ENCODE data around the gene ZNF358.

The ZNF358 gene

GRCh38 chr19:7522923-7523667, 7.2 kb downstream of the ZNF358 start:
- no peak for DNase-seq (ENCODE audit: low spot score)
- TF ChIP-seq CTCF (IDR thresholded peaks at IDR 0.05; ENCODE audit: borderline replicate concordance, control extremely low read depth, extremely low read depth, insufficient read depth, missing control alignments) = no peak
- in situ Hi-C loops (cut with MboI; ENCODE audit: low sequenced_read_pairs, unreplicated experiment) = no loop called here

GRCh38 chr19:7524523-7524922, 8.6 kb downstream of the ZNF358 start:
- in situ Hi-C loops (cut with MboI; ENCODE audit: low sequenced_read_pairs, unreplicated experiment) = no loop called here
- TF ChIP-seq CTCF (IDR thresholded peaks at IDR 0.05; ENCODE audit: borderline replicate concordance, control extremely low read depth, extremely low read depth, insufficient read depth, missing control alignments) = no peak
- no peak for DNase-seq (ENCODE audit: low spot score)

- no peak for TF ChIP-seq CTCF (IDR thresholded peaks at IDR 0.05; ENCODE audit: borderline replicate concordance, control extremely low read depth, extremely low read depth, insufficient read depth, missing control alignments)
- in situ Hi-C loops (cut with MboI; ENCODE audit: low sequenced_read_pairs, unreplicated experiment) = no loop called here
- no peak for DNase-seq (ENCODE audit: low spot score)
Measured at GRCh38 chr19:7524992-7525739, 9.3 kb downstream of the ZNF358 start.

- no peak for TF ChIP-seq CTCF (IDR thresholded peaks at IDR 0.05; ENCODE audit: borderline replicate concordance, control extremely low read depth, extremely low read depth, insufficient read depth, missing control alignments)
- in situ Hi-C loops (cut with MboI; ENCODE audit: low sequenced_read_pairs, unreplicated experiment) = no loop called here
- no peak for DNase-seq (ENCODE audit: low spot score)
Measured at GRCh38 chr19:7526059-7526929, 10.4 kb downstream of the ZNF358 start.

- in situ Hi-C loops (cut with MboI; ENCODE audit: low sequenced_read_pairs, unreplicated experiment) = no loop called here
- TF ChIP-seq CTCF (IDR thresholded peaks at IDR 0.05; ENCODE audit: borderline replicate concordance, control extremely low read depth, extremely low read depth, insufficient read depth, missing control alignments) = no peak
- no peak for DNase-seq (ENCODE audit: low spot score)
Measured at GRCh38 chr19:7527516-7528191, 11.8 kb downstream of the ZNF358 start.

GRCh38 chr19:7528192-7528519, 12.3 kb downstream of the ZNF358 start:
- no peak for DNase-seq (ENCODE audit: low spot score)
- no peak for TF ChIP-seq CTCF (IDR thresholded peaks at IDR 0.05; ENCODE audit: borderline replicate concordance, control extremely low read depth, extremely low read depth, insufficient read depth, missing control alignments)
- in situ Hi-C loops (cut with MboI; ENCODE audit: low sequenced_read_pairs, unreplicated experiment) = no loop called here
